K562 (cell line): ENCODE results near the gene ZNF343. TPM values are rescaled to one million over a fixed set of nuclear protein-coding genes. Genes with fewer than 3 reads are reported as not detected.

ENCODE experiments used
- ATAC-seq: fragments of 200-7000 bp; cut with Tn5 transposase; 3 replicates; pipeline ENCODE4 v1.9.1; 2020; ENCODE audit warnings: moderate library complexity
- BruUV-seq: library from RNA; stranded (reverse); fragments of 400-500 nt; replicated peaks from 2 replicates; lab custom pipeline; 2021; lab: Mats Ljungman, UMichigan
- CTCF ChIA-PET: fragments of 300-600 bp; formaldehyde crosslinking; extraction: SDS; loops from one replicate; lab custom pipeline; 2021; ENCODE audit warnings: low intra/inter-chr PET ratio; lab: Yijun Ruan, JAX
- POLR2A ChIA-PET: fragments of 300-600, 350-650 bp; sonication (Branson Sonifier 250); formaldehyde crosslinking; extraction: SDS; loops from one replicate; lab custom pipeline; 2021; ENCODE audit warnings: antibody characterized with exemption, inconsistent platforms; lab: Yijun Ruan, JAX
- DNase-seq, 4 experiments: peaks; one replicate each; pipeline versions ENCODE4 v3.0.0 to v3.0.0-alpha.2; 2011 to 2018; ENCODE audit warnings: low spot score in 3 of 4, mixed read lengths in 3 of 4; ENCODE audit errors: extremely low read depth in 1 of 4
- FAIRE-seq: peaks from 2 replicates; lab custom pipeline; 2011; peaks lifted over from hg19 to GRCh38; lab: Jason Lieb, UNC
- H2AFZ ChIP-seq: 2 replicates; pipeline ENCODE4 v1.6.0; 2011; ENCODE audit warnings: low read depth, low read length, control low read depth, inconsistent platforms
- H3K27ac ChIP-seq: fragments of 200-600 bp; 3 replicates; pipeline ENCODE4 v1.8.0; 2011; ENCODE audit warnings: low read depth, mild to moderate bottlenecking, control low read depth, inconsistent platforms, low read length, moderate library complexity, mixed read lengths; ENCODE audit errors: extremely low read depth
- H3K27me3 ChIP-seq, 2 experiments: fragments of 300-600 bp in 1 of 2; 2 replicates in 1 of 2; 3 replicates in 1 of 2; pipeline versions ENCODE4 v1.6.0 to v1.8.0; 2011; ENCODE audit warnings: inconsistent platforms in 2 of 2, low read length in 2 of 2, mild to moderate bottlenecking in 1 of 2, mixed read lengths in 1 of 2, moderate library complexity in 1 of 2; ENCODE audit not compliant: control insufficient read depth in 2 of 2, insufficient read depth in 2 of 2
- H3K36me3 ChIP-seq: fragments of 300-600 bp; 3 replicates; pipeline ENCODE4 v1.8.0; 2011; ENCODE audit warnings: mild to moderate bottlenecking, low read length, inconsistent platforms; ENCODE audit not compliant: control insufficient read depth, insufficient read depth
- H3K4me1 ChIP-seq, 2 experiments: fragments of 200-600 bp in 1 of 2; replicated peaks in 1 of 2; 2 replicates in 1 of 2; 3 replicates in 1 of 2; pipeline versions ENCODE4 v1.5.1 to v1.8.0; 2011; ENCODE audit warnings: inconsistent platforms in 2 of 2, low read length in 2 of 2, mild to moderate bottlenecking in 1 of 2, mixed read lengths in 1 of 2, moderate library complexity in 1 of 2; ENCODE audit not compliant: control insufficient read depth in 2 of 2, insufficient read depth in 2 of 2
- H3K4me2 ChIP-seq: 2 replicates; pipeline ENCODE4 v1.6.1; 2011; ENCODE audit warnings: low read length, control low read depth, inconsistent platforms, mixed read lengths; ENCODE audit not compliant: insufficient read depth
- H3K4me3 ChIP-seq: fragments of 200-600 bp; sonication (generic), shearing (Covaris generic); 2 replicates; pipeline ENCODE4 v1.5.1; 2016; ENCODE audit warnings: control low read depth, inconsistent platforms
- H3K79me2 ChIP-seq: fragments of 200-600 bp; 3 replicates; pipeline ENCODE4 v1.8.0; 2011; ENCODE audit warnings: low read length, inconsistent platforms; ENCODE audit not compliant: control insufficient read depth, insufficient read depth
- H3K9ac ChIP-seq, 2 experiments: 2 replicates each; pipeline versions ENCODE4 v1.6.0 to v1.6.1; 2011; ENCODE audit warnings: low read depth in 2 of 2, low read length in 2 of 2, control low read depth in 1 of 2, inconsistent platforms in 1 of 2, mild to moderate bottlenecking in 1 of 2, mixed read lengths in 1 of 2; ENCODE audit not compliant: insufficient read depth in 1 of 2
- H3K9me1 ChIP-seq: one replicate; pipeline ENCODE4 v1.6.0; 2011; ENCODE audit warnings: inconsistent platforms, mild to moderate bottlenecking, low read length, moderate library complexity; ENCODE audit not compliant: control insufficient read depth, insufficient read depth
- H3K9me3 ChIP-seq: replicated peaks from 2 replicates; pipeline ENCODE4 v1.5.1; 2011; ENCODE audit warnings: low read depth, low read length, inconsistent platforms; ENCODE audit not compliant: control insufficient read depth, insufficient read depth
- H4K20me1 ChIP-seq: replicated peaks from 2 replicates; pipeline ENCODE4 v1.6.1; 2011; ENCODE audit warnings: low read length, inconsistent platforms, mixed read lengths; ENCODE audit not compliant: control insufficient read depth, insufficient read depth
- AFF4 ChIP-seq: sonication (generic); formaldehyde crosslinking; IDR thresholded peaks from 2 replicates; pipeline ENCODE4 v1.8.0; 2023; ENCODE audit warnings: mild to moderate bottlenecking, missing genetic modification reagents
- C11orf30 ChIP-seq: fragments of 450-650 bp; IDR thresholded peaks from 2 replicates; pipeline ENCODE4 v1.6.1; 2016; ENCODE audit warnings: low read depth, mild to moderate bottlenecking
- CBFA2T2 ChIP-seq: fragments of 450-650 bp; conservative IDR thresholded peaks from 2 replicates; pipeline ENCODE4 v1.6.1; 2017; ENCODE audit warnings: mild to moderate bottlenecking
- HSF4 ChIP-seq: fragments of 250-450 bp; sonication (Bioruptor Pico); IDR thresholded peaks from 2 replicates; pipeline ENCODE4 v2.1.2; 2022; ENCODE audit warnings: mild to moderate bottlenecking, moderate library complexity, borderline replicate concordance
- MAFF ChIP-seq: IDR thresholded peaks from 2 replicates; pipeline ENCODE4 v1.6.1; 2012; ENCODE audit warnings: low read length, improper control_type of control experiment
- MAFG ChIP-seq: fragments of 450-650 bp; conservative IDR thresholded peaks from 2 replicates; pipeline ENCODE4 v1.6.1; 2016; ENCODE audit warnings: missing genetic modification characterization, missing compliant biosample characterization
- MYNN ChIP-seq, 2 experiments: sonication (generic); formaldehyde crosslinking in 1 of 2; IDR thresholded peaks; 2 replicates each; pipeline versions ENCODE4 v1.5.0 to v1.6.1; 2016 to 2020; ENCODE audit warnings: antibody characterized with exemption in 1 of 2, missing genetic modification reagents in 1 of 2
- NFE2 ChIP-seq: IDR thresholded peaks from 2 replicates; pipeline ENCODE4 v1.6.1; 2014; ENCODE audit warnings: antibody characterized with exemption, low read depth
- NFE2L1 ChIP-seq: fragments of 450-650 bp; IDR thresholded peaks from 2 replicates; pipeline ENCODE4 v1.6.1; 2016; ENCODE audit warnings: missing genetic modification characterization, low read depth, mild to moderate bottlenecking, missing compliant biosample characterization, moderate library complexity, borderline replicate concordance
- SAFB ChIP-seq: fragments of 200-400 bp; formaldehyde crosslinking; IDR thresholded peaks from 2 replicates; pipeline ENCODE4 v1.6.1; 2017; ENCODE audit warnings: low read depth, low read length, borderline replicate concordance
- ZNF316 ChIP-seq: fragments of 450-650 bp; IDR thresholded peaks from 2 replicates; pipeline ENCODE4 v1.6.1; 2016
- ZNF512 ChIP-seq: IDR thresholded peaks from 2 replicates; pipeline ENCODE4 v1.6.1; 2016; ENCODE audit warnings: missing genetic modification characterization, missing compliant biosample characterization
- WGBS: fragments of 100-300 bp; shearing (Covaris generic); methylation state at CpG from one replicate; pipeline ENCODE4 v1.1.6; 2016; ENCODE audit warnings: low coverage, mixed read lengths; ENCODE audit not compliant: insufficient coverage; ENCODE audit errors: missing lambda C conversion rate; 5-methylcytosine and 5-hydroxymethylcytosine counted together
- in situ Hi-C: fragments of 300-500 bp; cut with MboI; formaldehyde crosslinking; loops from 4 replicates; pipeline ENCODE4 v1.15.0; 2018; ENCODE audit warnings: inconsistent platforms, mixed read lengths
- intact Hi-C: fragments of 100-400 bp; cut with micrococcal nuclease; formaldehyde crosslinking; loops from 2 replicates; pipeline ENCODE4 v1.14.2; 2022
- polyA plus RNA-seq, 8 experiments: library from polyadenylated mRNA; depleted of rRNA in 4 of 8; stranded (reverse) in 5 of 8; unstranded in 3 of 8; fragments of >200 nt; fragmentation: Nextera tagmentation in 2 of 8; fragmentation: Illumina TruSeq in 1 of 8; extraction: Ambion mirVana in 2 of 8; extraction: Trizol in 1 of 8; gene quantifications; 2 replicates each; pipeline versions ENCODE4 v1.2.1 to v1.2.3, GENCODE V29; 2011 to 2014; ENCODE audit warnings: inconsistent platforms in 1 of 8, missing spikeins in 1 of 8
- total RNA-seq, 7 experiments: library from RNA; depleted of rRNA in 6 of 7; stranded (reverse); fragments of >200 nt in 6 of 7; fragmentation: Illumina TruSeq in 2 of 7; extraction: Trizol in 2 of 7; gene quantifications; 2 replicates each; pipeline versions ENCODE4 v1.2.1 to v1.2.3, GENCODE V29; 2011 to 2021; ENCODE audit warnings: low replicate concordance in 1 of 7

The ZNF343 gene
- total and polyA plus RNA-seq, 9 of the 15 experiments (the other 6 are each of a cell fraction or from before 2014, with no cell fraction given): 1.4 to 9.8 (median 6.4) TPM

- in situ Hi-C loops: no loop called here
Measured at GRCh38 chr20:2516399-2516798, 7.7 kb upstream of the ZNF343 start.

GRCh38 chr20:2515203-2515602 is 6.5 kb upstream of the ZNF343 start:
- no peak overlapping the region for H3K4me2 ChIP-seq
- H3K36me3 ChIP-seq: no peaks in the 10 kb centered on the region
- H3K79me2 ChIP-seq: no peaks in the 10 kb centered on the region
- H4K20me1 ChIP-seq: no peaks in the 10 kb centered on the region
- BruUV-seq: no TSS peak
- no peaks in the 10 kb centered on the region for H3K27me3 ChIP-seq
- peaks cover 0 to 12% of the 10 kb centered on the region in 2 experiments; a peak in 3 of 5 replicates for H3K4me1 ChIP-seq
- POLR2A ChIA-PET: no interaction called here
- DNase-seq: no peak
- H3K4me3 ChIP-seq: no peak overlapping the region
- CTCF ChIA-PET: no interaction called here
- no peaks in the 10 kb centered on the region for H3K9me3 ChIP-seq
- H3K27ac ChIP-seq: no peak overlapping the region
- no peak overlapping the region for H2AFZ ChIP-seq
- ATAC-seq: no peak
- in situ Hi-C loops (no loop called here), intact Hi-C loops (no loop called here)
- no peak overlapping the region for H3K9ac ChIP-seq
- no peaks in the 10 kb centered on the region for H3K9me1 ChIP-seq
- no peak for FAIRE-seq
- 60% methylated on average over 1 of the region's 1 CpG for WGBS
- TF ChIP-seq MAFF (peak; percentile 62), ZNF316 (peak; percentile 78), NFE2L1 (tag) (peak; percentile 53; the same call in 1 of the 2 replicates), C11orf30 (peak; percentile 60), NFE2 (peak; percentile 46; the same call in 1 of the 2 replicates), AFF4 (CRISPR knock-in tag) (no peak), ZNF512 (tag) (peak; percentile 1; the same call in 1 of the 2 replicates), MAFG (peak; percentile 66)

More at GRCh38 chr20:2516399-2516798, 7.7 kb upstream of the ZNF343 start:
- 36% methylated on average over 2 of the region's 2 CpGs for WGBS
- Histone ChIP-seq H3K9ac (no peak overlapping the region), H3K27me3 (no peaks in the 10 kb centered on the region), H3K9me1 (no peaks in the 10 kb centered on the region), H3K4me1 (peaks cover 0 to 13% of the 10 kb centered on the region in 2 experiments; a peak in 3 of 5 replicates), H3K27ac (no peak overlapping the region), H3K4me3 (no peak overlapping the region), H2AFZ (no peak overlapping the region), H3K4me2 (no peak overlapping the region), H3K36me3 (no peaks in the 10 kb centered on the region), H4K20me1 (no peaks in the 10 kb centered on the region), H3K9me3 (no peaks in the 10 kb centered on the region), H3K79me2 (no peaks in the 10 kb centered on the region)
- ATAC-seq: no peak
- FAIRE-seq: no peak
- no TSS peak for BruUV-seq
- TF ChIP-seq SAFB: no peak
- no peak for TF ChIP-seq HSF4 (CRISPR knock-in tag)
- TF ChIP-seq CBFA2T2: 0 out of 2 replicates have a peak, but pooled peaks have one; percentile 2
- TF ChIP-seq MYNN (IDR thresholded peaks at IDR 0.05): peak; percentile 81; the same call in 1 of the 2 replicates
- no peak for TF ChIP-seq MYNN (CRISPR knock-in tag; IDR thresholded peaks at IDR 0.05)
- no peak for DNase-seq
- CTCF ChIA-PET: no interaction called here
- intact Hi-C loops: no loop called here
- POLR2A ChIA-PET: no interaction called here
